Activated T-helper 9 cell treated with anti-CD3 and anti-CD28 coated beads, Interleukin-2, amount 50 U/mL, for 16 hours (primary cell): ENCODE measurements around the gene ZNF571.

Source experiments
- DNase-seq: peaks from one replicate; pipeline ENCODE4 v3.0.0-alpha.2; 2020; ENCODE audit warnings: low read depth

ZNF571 gene

GRCh38 chr19:37594304-37594981 is at the start of gene ZNF571, which contains the start of gene ZNF540:
Gene ZNF571, minus strand, starts transcription at chr19:37594792. Its CDS starts 8,116 bp downstream, at chr19:37586676.
Gene ZNF540, plus strand, starts transcription at chr19:37594876. Its CDS starts 3,572 bp downstream, at chr19:37598448.
- DNase-seq: peak; percentile 87

GRCh38 chr19:37635076-37636056 is 40.8 kb upstream of the ZNF571 start:
- no peak for DNase-seq

- peak; percentile 35 for DNase-seq
Measured at GRCh38 chr19:37594982-37595382, 390 bp upstream of the ZNF571 start.

GRCh38 chr19:37593996-37594303 is 642 bp downstream of the ZNF571 start:
- DNase-seq: no peak

GRCh38 chr19:37583340-37583739 is 11.3 kb downstream of the ZNF571 start:
- DNase-seq: no peak

- DNase-seq: no peak
Measured at GRCh38 chr19:37572203-37572602, 22.4 kb downstream of the ZNF571 start.

GRCh38 chr19:37565370-37565669 is 29.3 kb downstream of the ZNF571 start:
- no peak for DNase-seq

- DNase-seq: no peak
Measured at GRCh38 chr19:37564624-37565369, 29.8 kb downstream of the ZNF571 start.

GRCh38 chr19:37563518-37563917 is 31.1 kb downstream of the ZNF571 start:
- no peak for DNase-seq

GRCh38 chr19:37551129-37551993 is 43.2 kb downstream of the ZNF571 start:
- DNase-seq: peak; percentile 24

- no peak for DNase-seq
Measured at GRCh38 chr19:37537391-37537947, 57.1 kb downstream of the ZNF571 start.

GRCh38 chr19:37519890-37520289 is 74.7 kb downstream of the ZNF571 start:
- DNase-seq: no peak
